H1 (cell line): ENCODE data around the gene SLC27A6. TPM values are rescaled to one million over a fixed set of nuclear protein-coding genes. Genes with fewer than 3 reads are reported as not detected.

Experiments
- CTCF ChIA-PET: fragments of 300-600 bp; sonication (Branson Sonifier 250); formaldehyde crosslinking; loops from one replicate; lab custom pipeline; 2021; ENCODE audit not compliant: partially characterized antibody; lab: Charles Lee
- POLR2A ChIA-PET: fragments of 300-600 bp; sonication (Branson Sonifier 250); formaldehyde crosslinking; loops from one replicate; lab custom pipeline; 2021; ENCODE audit warnings: inconsistent platforms; ENCODE audit not compliant: partially characterized antibody; lab: Charles Lee
- DNase-seq, 2 experiments: peaks; one replicate each; pipeline versions ENCODE4 v3.0.0 to v3.0.0-alpha.2; 2010 to 2022; ENCODE audit warnings: low spot score in 2 of 2, low read depth in 1 of 2, mixed read lengths in 1 of 2
- FAIRE-seq: peaks from 2 replicates; lab custom pipeline; 2011; peaks lifted over from hg19 to GRCh38; lab: Jason Lieb, UNC
- H2AFZ ChIP-seq: 2 replicates; pipeline ENCODE4 v1.8.1; 2012; ENCODE audit warnings: low read length, inconsistent platforms
- H2AK5ac ChIP-seq: 2 replicates; pipeline ENCODE4 v1.6.1; 2013; ENCODE audit warnings: low read depth, low read length
- H2BK120ac ChIP-seq: replicated peaks from 2 replicates; pipeline ENCODE3; 2013; ENCODE audit warnings: low read depth, low read length, inconsistent platforms
- H2BK12ac ChIP-seq: 2 replicates; pipeline ENCODE4 v1.6.1; 2013; ENCODE audit warnings: low read depth, low read length
- H2BK15ac ChIP-seq: 2 replicates; pipeline ENCODE4 v1.6.1; 2013; ENCODE audit warnings: low read length
- H2BK20ac ChIP-seq: 2 replicates; pipeline ENCODE4 v1.6.1; 2013; ENCODE audit warnings: low read length
- H2BK5ac ChIP-seq: 2 replicates; pipeline ENCODE4 v1.6.1; 2013; ENCODE audit warnings: low read depth, low read length
- H3K14ac ChIP-seq: 2 replicates; pipeline ENCODE4 v1.6.1; 2013; ENCODE audit warnings: inconsistent platforms; ENCODE audit not compliant: insufficient read length
- H3K18ac ChIP-seq: 2 replicates; pipeline ENCODE4 v1.6.1; 2013; ENCODE audit warnings: low read length; ENCODE audit errors: extremely low read depth
- H3K23ac ChIP-seq: 2 replicates; pipeline ENCODE4 v1.6.1; 2013; ENCODE audit warnings: inconsistent platforms; ENCODE audit not compliant: insufficient read length
- H3K23me2 ChIP-seq: 2 replicates; pipeline ENCODE4 v1.6.1; 2013; ENCODE audit warnings: low read depth, low read length
- H3K27ac ChIP-seq: 2 replicates; pipeline ENCODE4 v1.6.1; 2011; ENCODE audit warnings: low read depth, low read length, inconsistent platforms
- H3K27me3 ChIP-seq, 4 experiments: replicated peaks in 1 of 4; 1 replicate in 1 of 4; 2 replicates in 3 of 4; pipeline versions ENCODE4 v1.6.1 to v1.8.1; 2011 to 2013; ENCODE audit warnings: low read length in 3 of 4, mild to moderate bottlenecking in 3 of 4, inconsistent platforms in 2 of 4, mixed read lengths in 2 of 4, moderate library complexity in 1 of 4; ENCODE audit not compliant: control insufficient read depth in 3 of 4, insufficient read depth in 3 of 4; ENCODE audit errors: extremely low read depth in 1 of 4
- H3K36me3 ChIP-seq, 4 experiments: 2 replicates each; pipeline versions ENCODE4 v1.6.1 to v1.8.1; 2011 to 2013; ENCODE audit warnings: mild to moderate bottlenecking in 4 of 4, low read length in 3 of 4, moderate library complexity in 2 of 4, control low read depth in 1 of 4, inconsistent platforms in 1 of 4; ENCODE audit not compliant: insufficient read depth in 4 of 4, control insufficient read depth in 2 of 4
- H3K4ac ChIP-seq: replicated peaks from 2 replicates; pipeline ENCODE3; 2013; ENCODE audit warnings: low read length, low read depth, mixed read lengths, inconsistent platforms; ENCODE audit not compliant: insufficient read length
- H3K4me1 ChIP-seq, 4 experiments: replicated peaks in 1 of 4; 1 replicate in 1 of 4; 2 replicates in 3 of 4; pipeline versions ENCODE4 v1.6.1 to v1.8.1; 2011 to 2013; ENCODE audit warnings: low read length in 3 of 4, inconsistent platforms in 2 of 4, mixed read lengths in 1 of 4; ENCODE audit not compliant: insufficient read depth in 4 of 4, control insufficient read depth in 3 of 4
- H3K4me2 ChIP-seq, 2 experiments: 2 replicates each; pipeline versions ENCODE4 v1.6.1 to v1.8.1; 2011 to 2013; ENCODE audit warnings: low read depth in 2 of 2, low read length in 2 of 2, control low read depth in 1 of 2, inconsistent platforms in 1 of 2, mild to moderate bottlenecking in 1 of 2; ENCODE audit not compliant: insufficient read depth in 1 of 2
- H3K4me3 ChIP-seq, 4 experiments: fragments of 200-600, 300-600 bp in 1 of 4; sonication (generic), shearing (Covaris generic), sonication (Bioruptor Twin) in 1 of 4; 2 replicates each; pipeline versions ENCODE4 v1.5.1 to v1.8.1; 2011 to 2016; ENCODE audit warnings: low read length in 4 of 4, low read depth in 3 of 4, control low read depth in 2 of 4, inconsistent platforms in 2 of 4, mild to moderate bottlenecking in 2 of 4, mixed read lengths in 1 of 4, moderate library complexity in 1 of 4; ENCODE audit not compliant: insufficient read depth in 2 of 4; ENCODE audit errors: extremely low read depth in 1 of 4
- H3K56ac ChIP-seq: replicated peaks from 2 replicates; pipeline ENCODE3; 2013; ENCODE audit warnings: low read depth, mild to moderate bottlenecking, mixed read lengths, low read length, inconsistent platforms; ENCODE audit not compliant: insufficient read length
- H3K79me1 ChIP-seq: 2 replicates; pipeline ENCODE4 v1.6.1; 2013; ENCODE audit warnings: low read depth, low read length, control low read depth
- H3K79me2 ChIP-seq, 2 experiments: 2 replicates each; pipeline versions ENCODE4 v1.6.1 to v1.8.1; 2012 to 2013; ENCODE audit warnings: low read length in 2 of 2, mild to moderate bottlenecking in 2 of 2, inconsistent platforms in 1 of 2; ENCODE audit not compliant: insufficient read depth in 2 of 2, control insufficient read depth in 1 of 2
- H3K9ac ChIP-seq, 4 experiments: replicated peaks in 1 of 4; 1 replicate in 1 of 4; 2 replicates in 3 of 4; pipeline versions ENCODE4 v1.6.1 to v1.8.1; 2011 to 2013; ENCODE audit warnings: low read depth in 3 of 4, low read length in 3 of 4, control low read depth in 2 of 4, mild to moderate bottlenecking in 2 of 4, moderate library complexity in 2 of 4, inconsistent platforms in 1 of 4; ENCODE audit errors: extremely low read depth in 1 of 4
- H3K9me3 ChIP-seq, 2 experiments: 2 replicates each; pipeline versions ENCODE4 v1.6.1 to v1.8.1; 2012 to 2013; ENCODE audit warnings: mild to moderate bottlenecking in 2 of 2, moderate library complexity in 2 of 2, control low read depth in 1 of 2, inconsistent platforms in 1 of 2, low read depth in 1 of 2, low read length in 1 of 2, mixed read lengths in 1 of 2; ENCODE audit not compliant: insufficient read depth in 2 of 2
- H4K20me1 ChIP-seq, 2 experiments: replicated peaks in 1 of 2; 2 replicates each; pipeline versions ENCODE3 to v1.8.1; 2011 to 2013; ENCODE audit warnings: inconsistent platforms in 2 of 2, low read length in 2 of 2, mild to moderate bottlenecking in 1 of 2; ENCODE audit not compliant: insufficient read depth in 2 of 2, control insufficient read depth in 1 of 2
- H4K5ac ChIP-seq: 2 replicates; pipeline ENCODE4 v1.6.1; 2013; ENCODE audit warnings: low read length, low read depth, mixed read lengths, inconsistent platforms; ENCODE audit not compliant: insufficient read length
- H4K8ac ChIP-seq: 2 replicates; pipeline ENCODE4 v1.8.0; 2013; ENCODE audit warnings: mild to moderate bottlenecking, moderate library complexity, low read length, inconsistent platforms; ENCODE audit not compliant: insufficient read depth; ENCODE audit errors: extremely low read depth
- H4K91ac ChIP-seq: replicated peaks from 2 replicates; pipeline ENCODE3; 2013; ENCODE audit warnings: low read length, mixed read lengths, inconsistent platforms; ENCODE audit not compliant: insufficient read length
- ATF3 ChIP-seq: IDR thresholded peaks from 2 replicates; pipeline ENCODE4 v1.6.1; 2011; ENCODE audit warnings: low read depth, mild to moderate bottlenecking, low read length; ENCODE audit not compliant: insufficient read depth
- BRCA1 ChIP-seq: IDR thresholded peaks from 2 replicates; pipeline ENCODE4 v1.6.1; 2012; ENCODE audit warnings: low read depth, low read length, improper control_type of control experiment
- GTF2F1 ChIP-seq: IDR thresholded peaks from 2 replicates; pipeline ENCODE4 v1.6.1; 2012; ENCODE audit warnings: low read depth, low read length, improper control_type of control experiment, borderline replicate concordance
- WGBS, 2 experiments: shearing (Covaris generic) in 1 of 2; methylation state at CpG; one replicate each; pipeline versions ENCODE4 v1.1.6 to v1.1.7; 2013 to 2015; ENCODE audit warnings: low lambda C conversion rate in 2 of 2, mixed read lengths in 2 of 2, inconsistent platforms in 1 of 2, low coverage in 1 of 2, missing lambda C conversion rate in 1 of 2; ENCODE audit not compliant: insufficient replicate concordance in 2 of 2, insufficient coverage in 1 of 2, insufficient read length in 1 of 2; ENCODE audit errors: extremely low coverage in 1 of 2, missing lambda C conversion rate in 1 of 2; 5-methylcytosine and 5-hydroxymethylcytosine counted together
- polyA plus RNA-seq, 7 experiments: library from polyadenylated mRNA; depleted of rRNA in 3 of 7; stranded (reverse) in 5 of 7; unstranded in 2 of 7; fragments of >200 nt in 5 of 7; fragments of 200-250 nt in 2 of 7; gene quantifications; 1 replicate in 5 of 7; 2 replicates in 1 of 7; 4 replicates in 1 of 7; pipeline versions ENCODE4 v1.2.1 to v1.2.3, GENCODE V29; 2011 to 2013; ENCODE audit warnings: missing spikeins in 2 of 7, mixed read lengths in 2 of 7
- total RNA-seq: library from RNA; stranded (reverse); fragmentation: NEBNext Ultra II Directional; extraction: Animal tissue kit (Norgen Biotek cat#: 25700); gene quantifications from 2 replicates; pipeline ENCODE4 v1.2.1, GENCODE V29; 2021

SLC27A6 gene
- total and polyA plus RNA-seq, 2 of the 8 experiments (the other 6 are each of a cell fraction or from before 2014, with no cell fraction given) = 4.0 to 4.7 TPM

- no peaks in the 10 kb centered on the region for H3K9me3 ChIP-seq
- DNase-seq (no peak), FAIRE-seq (no peak)
- TF ChIP-seq ATF3 = no peak
- no peak for TF ChIP-seq GTF2F1
- TF ChIP-seq BRCA1 = no peak
- H3K56ac ChIP-seq = no peak overlapping the region
- H3K4ac ChIP-seq = no peak overlapping the region
- no peak overlapping the region for H3K9ac ChIP-seq
- no peak overlapping the region for H4K91ac ChIP-seq
- no peaks in the 10 kb centered on the region for H3K36me3 ChIP-seq
- no peak overlapping the region for H3K14ac ChIP-seq
- H2BK20ac ChIP-seq = no peak overlapping the region
- no peak overlapping the region for H3K4me3 ChIP-seq
- no peak overlapping the region for H3K18ac ChIP-seq
- H4K5ac ChIP-seq = no peak overlapping the region
- no peak overlapping the region for H4K8ac ChIP-seq
- POLR2A ChIA-PET = interaction anchor here (0.7 kb wide), 1 partner anchor 497 kb away, joined by 3 read pairs; no protein-coding TSS in a partner anchor
- H2AFZ ChIP-seq = no peak overlapping the region
- no peaks in the 10 kb centered on the region for H3K79me2 ChIP-seq
- H3K4me1 ChIP-seq = no peaks in the 10 kb centered on the region
- H2BK15ac ChIP-seq = no peak overlapping the region
- H3K23me2 ChIP-seq = no peaks in the 10 kb centered on the region
- H3K27me3 ChIP-seq = no peaks in the 10 kb centered on the region
- H3K23ac ChIP-seq = no peak overlapping the region
- CTCF ChIA-PET = interaction anchor here (0.7 to 1.2 kb wide), 3 partner anchors 53 to 198 kb away, joined by 3 to 4 read pairs (median 4); no protein-coding TSS in a partner anchor
- H4K20me1 ChIP-seq = no peaks in the 10 kb centered on the region
- H2BK120ac ChIP-seq = no peak overlapping the region
- WGBS, 2 experiments = 89% methylated on average over 3 of the region's 3 CpGs; no CpG with 5 or more reads in 1 of the 2 experiments
- no peak overlapping the region for H2BK12ac ChIP-seq
- H3K27ac ChIP-seq = no peak overlapping the region
- H3K4me2 ChIP-seq = no peak overlapping the region
- H2BK5ac ChIP-seq = no peak overlapping the region
- H3K79me1 ChIP-seq = no peaks in the 10 kb centered on the region
- H2AK5ac ChIP-seq = no peak overlapping the region
Observed at GRCh38 chr5:129073111-129073510, 107.8 kb downstream of the SLC27A6 start.
